Keratinocyte (primary cell): Measurements from ENCODE around the gene L3MBTL4. TPM values are rescaled to one million over a fixed set of nuclear protein-coding genes. Genes with fewer than 3 reads are reported as not detected.

Experiments
- DNase-seq: peaks from one replicate; pipeline ENCODE4 v3.0.0-alpha.2; 2011; ENCODE audit warnings: low read depth, missing footprints, low spot score
- FAIRE-seq: peaks from 2 replicates; lab custom pipeline; 2011; peaks lifted over from hg19 to GRCh38; lab: Jason Lieb, UNC
- H2AFZ ChIP-seq: 2 replicates; pipeline ENCODE4 v1.6.0; 2012; ENCODE audit warnings: low read length, control low read depth, inconsistent platforms; ENCODE audit not compliant: control insufficient read depth
- H3K27ac ChIP-seq: 2 replicates; pipeline ENCODE4 v1.5.1; 2011; ENCODE audit warnings: low read length; ENCODE audit not compliant: control insufficient read depth, insufficient read depth
- H3K27me3 ChIP-seq: 3 replicates; pipeline ENCODE4 v1.6.0; 2011; ENCODE audit warnings: low read length; ENCODE audit not compliant: control insufficient read depth, insufficient read depth; ENCODE audit errors: extremely low read depth
- H3K36me3 ChIP-seq, 2 experiments: 2 replicates in 1 of 2; 3 replicates in 1 of 2; pipeline ENCODE4 v1.5.1; 2011; ENCODE audit warnings: low read length in 2 of 2, mild to moderate bottlenecking in 1 of 2; ENCODE audit not compliant: control insufficient read depth in 2 of 2, insufficient read depth in 2 of 2; ENCODE audit errors: extremely low read depth in 1 of 2
- H3K4me1 ChIP-seq: 3 replicates; pipeline ENCODE4 v1.5.1; 2011; ENCODE audit warnings: low read length; ENCODE audit not compliant: control insufficient read depth, insufficient read depth; ENCODE audit errors: extremely low read depth
- H3K4me2 ChIP-seq: 3 replicates; pipeline ENCODE4 v1.6.0; 2011; ENCODE audit warnings: low read depth, low read length; ENCODE audit not compliant: control insufficient read depth, insufficient read depth; ENCODE audit errors: extremely low read depth
- H3K4me3 ChIP-seq, 3 experiments: fragments of 200-600 bp in 1 of 3; sonication (generic) in 1 of 3; 2 replicates in 2 of 3; 3 replicates in 1 of 3; pipeline ENCODE4 v1.5.1; 2011 to 2016; ENCODE audit warnings: low read length in 3 of 3, mild to moderate bottlenecking in 3 of 3, control low read depth in 2 of 3, inconsistent platforms in 1 of 3, low read depth in 1 of 3, mixed read lengths in 1 of 3, mixed run types in 1 of 3, moderate library complexity in 1 of 3; ENCODE audit not compliant: control insufficient read depth in 2 of 3, insufficient read depth in 2 of 3; ENCODE audit errors: extremely low read depth in 1 of 3
- H3K79me2 ChIP-seq: 2 replicates; pipeline ENCODE4 v1.6.0; 2012; ENCODE audit warnings: low read length; ENCODE audit not compliant: control insufficient read depth, insufficient read depth
- H3K9ac ChIP-seq: 3 replicates; pipeline ENCODE4 v1.6.0; 2011; ENCODE audit warnings: low read length; ENCODE audit not compliant: control insufficient read depth, insufficient read depth; ENCODE audit errors: extremely low read depth
- H3K9me1 ChIP-seq: 3 replicates; pipeline ENCODE4 v1.6.0; 2011; ENCODE audit warnings: low read length; ENCODE audit not compliant: control insufficient read depth, insufficient read depth; ENCODE audit errors: extremely low read depth
- H3K9me3 ChIP-seq: 2 replicates; pipeline ENCODE4 v1.5.1; 2012; ENCODE audit warnings: low read depth, low read length; ENCODE audit not compliant: control insufficient read depth
- H4K20me1 ChIP-seq: 3 replicates; pipeline ENCODE4 v1.6.0; 2011; ENCODE audit warnings: low read length; ENCODE audit not compliant: control insufficient read depth, insufficient read depth; ENCODE audit errors: extremely low read depth
- CTCF ChIP-seq, 3 experiments: IDR thresholded peaks in 1 of 3; conservative IDR thresholded peaks in 1 of 3; optimal IDR thresholded peaks in 1 of 3; 2 replicates in 2 of 3; 3 replicates in 1 of 3; pipeline versions ENCODE3 to v1.5.1; 2011; ENCODE audit warnings: low read length in 3 of 3, mild to moderate bottlenecking in 3 of 3, moderate library complexity in 2 of 3, control low read depth in 1 of 3, inconsistent platforms in 1 of 3; ENCODE audit not compliant: insufficient read depth in 2 of 3; ENCODE audit errors: extremely low read depth in 1 of 3
- EZH2 ChIP-seq: IDR thresholded peaks from one replicate; pipeline ENCODE4 v1.6.1; 2012; ENCODE audit warnings: inconsistent platforms, mild to moderate bottlenecking, low read length, moderate library complexity
- dilution Hi-C: fragments of 300-500 bp; cut with MboI; formaldehyde crosslinking; loops from one replicate; pipeline ENCODE4 v1.7.0; 2020; ENCODE audit warnings: low sequenced_read_pairs; ENCODE audit not compliant: extremely low pct_ligation_motif_present
- polyA plus RNA-seq, 5 experiments: library from polyadenylated mRNA; depleted of rRNA in 3 of 5; stranded (reverse) in 3 of 5; stranded (forward) in 1 of 5; unstranded in 1 of 5; fragments of >200 nt; gene quantifications; 1 replicate in 1 of 5; 2 replicates in 3 of 5; 3 replicates in 1 of 5; pipeline versions ENCODE4 v1.2.1 to v1.2.3, GENCODE V29; 2011 to 2012; ENCODE audit warnings: missing spikeins in 2 of 5, low read depth in 1 of 5, low replicate concordance in 1 of 5

The L3MBTL4 gene
- polyA plus RNA-seq, 1 donor (not counting 4 experiments of a cell fraction or from before 2014, with no cell fraction given) = 0.17 TPM

- H3K27me3 ChIP-seq = no peaks in the 10 kb centered on the region
- H3K9me1 ChIP-seq = no peaks in the 10 kb centered on the region
- no peak overlapping the region for H2AFZ ChIP-seq
- TF ChIP-seq CTCF (optimal IDR thresholded peaks at IDR 0.05 in 1 of 3, IDR thresholded peaks at IDR 0.05 in 1 of 3, conservative IDR thresholded peaks at IDR 0.05 in 1 of 3; ENCODE audit: extremely low read depth in 1 of 3, insufficient read depth in 2 of 3, low read length in 3 of 3) = no peak
- H3K4me2 ChIP-seq = no peak overlapping the region
- FAIRE-seq = no peak
- H3K9ac ChIP-seq = no peak overlapping the region
- H3K4me1 ChIP-seq = no peaks in the 10 kb centered on the region
- no peaks in the 10 kb centered on the region for H3K36me3 ChIP-seq
- no peak overlapping the region for H3K27ac ChIP-seq
- dilution Hi-C loops = no loop called here
- no peaks in the 10 kb centered on the region for H3K9me3 ChIP-seq
- H3K79me2 ChIP-seq = no peaks in the 10 kb centered on the region
- no peak for DNase-seq
- no peaks in the 10 kb centered on the region for H4K20me1 ChIP-seq
- H3K4me3 ChIP-seq = no peak overlapping the region
Observed at GRCh38 chr18:6289843-6290242, 124.9 kb downstream of the L3MBTL4 start.

GRCh38 chr18:6286585-6286984 lies 128.1 kb downstream of the L3MBTL4 start:
- no peak for DNase-seq
- H2AFZ ChIP-seq = no peak overlapping the region
- H3K9ac ChIP-seq = no peak overlapping the region
- H3K9me3 ChIP-seq = no peaks in the 10 kb centered on the region
- FAIRE-seq = no peak
- no peaks in the 10 kb centered on the region for H3K9me1 ChIP-seq
- H3K4me3 ChIP-seq = no peak overlapping the region
- H3K27me3 ChIP-seq = no peaks in the 10 kb centered on the region
- dilution Hi-C loops = no loop called here
- H3K4me1 ChIP-seq = no peaks in the 10 kb centered on the region
- H4K20me1 ChIP-seq = no peaks in the 10 kb centered on the region
- no peak overlapping the region for H3K4me2 ChIP-seq
- no peak for TF ChIP-seq EZH2
- TF ChIP-seq CTCF (optimal IDR thresholded peaks at IDR 0.05 in 1 of 3, IDR thresholded peaks at IDR 0.05 in 1 of 3, conservative IDR thresholded peaks at IDR 0.05 in 1 of 3; ENCODE audit: extremely low read depth in 1 of 3, insufficient read depth in 2 of 3, low read length in 3 of 3) = no peak
- no peaks in the 10 kb centered on the region for H3K36me3 ChIP-seq
- H3K27ac ChIP-seq = no peak overlapping the region
- H3K79me2 ChIP-seq = no peaks in the 10 kb centered on the region
